ENCODE results near the gene LAPTM5. TPM values are rescaled to one million over a fixed set of nuclear protein-coding genes. Genes with fewer than 3 reads are reported as not detected.

The LAPTM5 gene
- total RNA-seq, 1 donor from 2014 or later: 7.3 TPM

DNA sequence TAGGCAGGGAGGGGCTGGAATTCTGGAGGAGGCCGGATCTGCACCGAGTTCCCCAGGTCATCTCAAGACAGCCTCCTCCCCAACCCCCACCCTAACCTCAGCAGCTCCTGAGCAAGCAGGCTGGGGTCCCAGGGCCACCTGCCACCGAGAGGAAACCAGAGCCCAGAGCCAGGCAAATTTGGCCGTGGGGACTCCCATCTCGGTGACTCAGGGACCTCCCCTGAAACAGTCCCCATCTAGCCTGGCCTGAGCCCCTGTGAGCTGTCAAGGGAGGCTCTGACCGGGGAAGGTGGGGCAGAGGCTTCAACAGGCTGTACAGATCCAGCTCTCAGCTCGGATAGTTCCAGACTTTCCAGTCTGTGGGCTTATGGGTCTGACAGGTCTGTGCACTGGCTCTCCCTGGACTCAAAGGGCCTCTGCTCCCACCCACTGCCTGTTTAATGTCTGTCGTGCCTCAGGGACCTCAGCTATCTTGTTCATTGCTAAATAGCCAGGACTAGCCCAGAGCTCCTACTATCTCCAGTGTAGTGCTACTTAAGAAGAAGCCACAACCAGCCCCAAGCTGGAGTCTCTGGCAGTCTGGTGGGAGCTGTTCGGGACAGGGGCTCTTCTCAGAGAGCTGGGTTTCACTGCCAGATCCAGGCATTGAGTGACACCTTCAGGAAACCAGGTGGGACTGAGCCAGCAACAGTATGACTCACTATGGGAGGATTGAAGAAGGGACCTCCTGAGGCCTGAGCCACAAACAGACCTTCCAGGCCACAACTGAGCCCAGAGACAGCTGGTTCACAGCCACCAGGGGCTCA lies 59.8 kb downstream of the LAPTM5 start:
- no peaks in the 10 kb centered on the region for H3K9me3 ChIP-seq (ENCODE audit: control insufficient read depth in 3 of 3, low read length in 3 of 3)
- no peak overlapping the region for H3K4me3 ChIP-seq (ENCODE audit: low read length in 3 of 3)
- no peak overlapping the region for H3K27ac ChIP-seq (ENCODE audit: low read depth, low read length)
- H3K9ac ChIP-seq (ENCODE audit: low read depth in 1 of 3, low read length in 3 of 3): no peak overlapping the region
- H3K27me3 ChIP-seq (ENCODE audit: control insufficient read depth in 3 of 3, insufficient read depth in 3 of 3, low read length in 3 of 3): peaks cover 0 to 6% (median 3%) of the 10 kb centered on the region in 3 donors
- peaks cover 7 to 17% (median 12%) of the 10 kb centered on the region in 3 donors for H3K4me1 ChIP-seq (ENCODE audit: control insufficient read depth in 3 of 3, insufficient read depth in 3 of 3, low read length in 3 of 3)
- no peaks in the 10 kb centered on the region for H3K36me3 ChIP-seq (ENCODE audit: control insufficient read depth in 3 of 3, insufficient read depth in 3 of 3, low read length in 3 of 3)

DNA sequence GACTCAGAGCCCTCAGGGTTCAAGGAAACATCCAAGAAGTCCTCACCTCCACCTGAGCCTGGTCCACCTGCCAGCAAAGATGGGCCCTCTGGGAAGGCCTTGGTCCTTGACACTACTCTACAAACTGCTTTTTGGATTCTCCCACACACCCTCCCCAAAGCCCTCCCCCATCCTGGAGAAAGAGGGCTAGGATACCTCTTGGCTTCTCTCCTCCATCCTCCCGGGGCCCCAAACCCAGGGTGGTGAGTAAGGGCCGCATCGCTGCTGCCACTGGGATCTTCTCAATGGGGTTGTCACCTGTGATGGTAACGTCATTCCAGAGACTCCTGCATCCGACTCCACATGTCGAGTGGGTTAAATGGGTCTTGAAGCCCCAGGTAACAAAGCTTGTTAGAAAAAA lies 60.7 kb downstream of the LAPTM5 start:
- peaks cover 3 to 13% (median 5%) of the 10 kb centered on the region in 3 donors for H3K27me3 ChIP-seq (ENCODE audit: control insufficient read depth in 3 of 3, insufficient read depth in 3 of 3, low read length in 3 of 3)
- no peak overlapping the region for H3K27ac ChIP-seq (ENCODE audit: low read depth, low read length)
- H3K36me3 ChIP-seq (ENCODE audit: control insufficient read depth in 3 of 3, insufficient read depth in 3 of 3, low read length in 3 of 3): no peaks in the 10 kb centered on the region
- peaks cover 7 to 17% (median 12%) of the 10 kb centered on the region in 3 donors for H3K4me1 ChIP-seq (ENCODE audit: control insufficient read depth in 3 of 3, insufficient read depth in 3 of 3, low read length in 3 of 3)
- H3K9me3 ChIP-seq (ENCODE audit: control insufficient read depth in 3 of 3, low read length in 3 of 3): no peaks in the 10 kb centered on the region
- no peak overlapping the region for H3K9ac ChIP-seq (ENCODE audit: low read depth in 1 of 3, low read length in 3 of 3)
- no peak overlapping the region for H3K4me3 ChIP-seq (ENCODE audit: low read length in 3 of 3)

DNA sequence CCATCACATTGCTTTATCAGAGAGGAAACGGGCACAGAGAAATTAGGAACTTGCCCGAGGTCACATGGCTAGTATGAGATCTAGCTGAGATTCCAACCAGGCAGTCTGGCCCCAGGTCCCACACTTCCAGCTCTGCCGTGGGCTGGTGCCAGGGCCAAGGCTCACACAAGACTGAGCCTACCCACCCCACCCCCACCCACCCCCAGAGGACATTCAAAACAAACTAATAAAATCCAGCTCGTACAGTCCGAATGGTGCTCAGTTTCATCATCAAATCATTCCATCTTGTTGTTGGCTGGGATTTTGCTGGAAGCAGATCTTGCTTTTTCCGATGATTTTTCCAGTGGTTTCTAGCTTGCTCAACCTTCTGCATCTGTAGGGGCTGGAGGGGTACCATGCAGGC lies 62.1 kb downstream of the LAPTM5 start:
- Histone ChIP-seq H3K4me1 (ENCODE audit: control insufficient read depth in 3 of 3, insufficient read depth in 3 of 3, low read length in 3 of 3) (peaks cover 6 to 17% (median 7%) of the 10 kb centered on the region in 3 donors), H3K36me3 (ENCODE audit: control insufficient read depth in 3 of 3, insufficient read depth in 3 of 3, low read length in 3 of 3) (no peaks in the 10 kb centered on the region), H3K27ac (ENCODE audit: low read depth, low read length) (no peak overlapping the region), H3K4me3 (ENCODE audit: low read length in 3 of 3) (no peak overlapping the region), H3K9me3 (ENCODE audit: control insufficient read depth in 3 of 3, low read length in 3 of 3) (no peaks in the 10 kb centered on the region), H3K9ac (ENCODE audit: low read depth in 1 of 3, low read length in 3 of 3) (no peak overlapping the region), H3K27me3 (ENCODE audit: control insufficient read depth in 3 of 3, insufficient read depth in 3 of 3, low read length in 3 of 3) (peaks cover 3 to 19% (median 5%) of the 10 kb centered on the region in 3 donors)

GRCh38 chr1:30694280-30695175 lies 63.0 kb downstream of the LAPTM5 start:
- Histone ChIP-seq H3K9ac (ENCODE audit: low read depth in 1 of 3, low read length in 3 of 3) (no peak overlapping the region), H3K4me1 (ENCODE audit: control insufficient read depth in 3 of 3, insufficient read depth in 3 of 3, low read length in 3 of 3) (peaks cover 6 to 15% (median 7%) of the 10 kb centered on the region in 3 donors), H3K27me3 (ENCODE audit: control insufficient read depth in 3 of 3, insufficient read depth in 3 of 3, low read length in 3 of 3) (peaks cover 5 to 19% (median 6%) of the 10 kb centered on the region in 3 donors), H3K27ac (ENCODE audit: low read depth, low read length) (no peak overlapping the region), H3K36me3 (ENCODE audit: control insufficient read depth in 3 of 3, insufficient read depth in 3 of 3, low read length in 3 of 3) (no peaks in the 10 kb centered on the region), H3K9me3 (ENCODE audit: control insufficient read depth in 3 of 3, low read length in 3 of 3) (no peaks in the 10 kb centered on the region), H3K4me3 (ENCODE audit: low read length in 3 of 3) (no peak overlapping the region)

GRCh38 chr1:30693822-30694221 lies 63.8 kb downstream of the LAPTM5 start:
- Histone ChIP-seq H3K36me3 (ENCODE audit: control insufficient read depth in 3 of 3, insufficient read depth in 3 of 3, low read length in 3 of 3) (no peaks in the 10 kb centered on the region), H3K9ac (ENCODE audit: low read depth in 1 of 3, low read length in 3 of 3) (no peak overlapping the region), H3K4me1 (ENCODE audit: control insufficient read depth in 3 of 3, insufficient read depth in 3 of 3, low read length in 3 of 3) (peaks cover 6 to 15% (median 7%) of the 10 kb centered on the region in 3 donors), H3K27me3 (ENCODE audit: control insufficient read depth in 3 of 3, insufficient read depth in 3 of 3, low read length in 3 of 3) (peaks cover 5 to 23% (median 11%) of the 10 kb centered on the region in 3 donors), H3K27ac (ENCODE audit: low read depth, low read length) (no peak overlapping the region), H3K9me3 (ENCODE audit: control insufficient read depth in 3 of 3, low read length in 3 of 3) (no peaks in the 10 kb centered on the region), H3K4me3 (ENCODE audit: low read length in 3 of 3) (no peak overlapping the region)

- no peaks in the 10 kb centered on the region for H3K36me3 ChIP-seq (ENCODE audit: control insufficient read depth in 3 of 3, insufficient read depth in 3 of 3, low read length in 3 of 3)
- H3K9ac ChIP-seq (ENCODE audit: low read depth in 1 of 3, low read length in 3 of 3): no peak overlapping the region
- peaks cover 5 to 24% (median 12%) of the 10 kb centered on the region in 3 donors for H3K27me3 ChIP-seq (ENCODE audit: control insufficient read depth in 3 of 3, insufficient read depth in 3 of 3, low read length in 3 of 3)
- H3K4me3 ChIP-seq (ENCODE audit: low read length in 3 of 3): no peak overlapping the region
- no peaks in the 10 kb centered on the region for H3K9me3 ChIP-seq (ENCODE audit: control insufficient read depth in 3 of 3, low read length in 3 of 3)
- H3K27ac ChIP-seq (ENCODE audit: low read depth, low read length): no peak overlapping the region
- peaks cover 4 to 12% (median 6%) of the 10 kb centered on the region in 3 donors for H3K4me1 ChIP-seq (ENCODE audit: control insufficient read depth in 3 of 3, insufficient read depth in 3 of 3, low read length in 3 of 3)
Measured at GRCh38 chr1:30693366-30693765, 64.2 kb downstream of the LAPTM5 start.

DNA sequence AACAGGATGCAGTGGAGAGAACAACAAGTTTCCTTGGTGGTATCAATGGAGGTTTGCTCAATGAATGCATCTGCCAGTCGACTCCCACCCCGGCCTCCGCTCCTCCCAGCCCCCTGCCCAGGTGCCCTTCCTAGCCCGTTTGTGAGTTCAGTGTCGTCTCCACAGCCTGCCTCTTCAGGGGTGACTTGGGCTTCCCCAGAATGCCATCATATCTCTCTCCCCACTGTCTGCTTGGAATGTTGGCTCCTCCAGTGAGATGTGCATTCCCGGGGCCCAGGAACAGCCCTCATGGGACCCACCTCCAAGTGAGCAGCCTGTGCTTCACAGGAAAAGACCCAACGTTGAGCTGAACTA lies 64.6 kb downstream of the LAPTM5 start:
- Histone ChIP-seq H3K4me3 (ENCODE audit: low read length in 3 of 3) (no peak overlapping the region), H3K27me3 (ENCODE audit: control insufficient read depth in 3 of 3, insufficient read depth in 3 of 3, low read length in 3 of 3) (peaks cover 5 to 24% (median 12%) of the 10 kb centered on the region in 3 donors), H3K4me1 (ENCODE audit: control insufficient read depth in 3 of 3, insufficient read depth in 3 of 3, low read length in 3 of 3) (peaks cover 0 to 10% (median 6%) of the 10 kb centered on the region in 3 donors), H3K27ac (ENCODE audit: low read depth, low read length) (no peak overlapping the region), H3K9ac (ENCODE audit: low read depth in 1 of 3, low read length in 3 of 3) (no peak overlapping the region), H3K9me3 (ENCODE audit: control insufficient read depth in 3 of 3, low read length in 3 of 3) (no peaks in the 10 kb centered on the region), H3K36me3 (ENCODE audit: control insufficient read depth in 3 of 3, insufficient read depth in 3 of 3, low read length in 3 of 3) (no peaks in the 10 kb centered on the region)

DNA sequence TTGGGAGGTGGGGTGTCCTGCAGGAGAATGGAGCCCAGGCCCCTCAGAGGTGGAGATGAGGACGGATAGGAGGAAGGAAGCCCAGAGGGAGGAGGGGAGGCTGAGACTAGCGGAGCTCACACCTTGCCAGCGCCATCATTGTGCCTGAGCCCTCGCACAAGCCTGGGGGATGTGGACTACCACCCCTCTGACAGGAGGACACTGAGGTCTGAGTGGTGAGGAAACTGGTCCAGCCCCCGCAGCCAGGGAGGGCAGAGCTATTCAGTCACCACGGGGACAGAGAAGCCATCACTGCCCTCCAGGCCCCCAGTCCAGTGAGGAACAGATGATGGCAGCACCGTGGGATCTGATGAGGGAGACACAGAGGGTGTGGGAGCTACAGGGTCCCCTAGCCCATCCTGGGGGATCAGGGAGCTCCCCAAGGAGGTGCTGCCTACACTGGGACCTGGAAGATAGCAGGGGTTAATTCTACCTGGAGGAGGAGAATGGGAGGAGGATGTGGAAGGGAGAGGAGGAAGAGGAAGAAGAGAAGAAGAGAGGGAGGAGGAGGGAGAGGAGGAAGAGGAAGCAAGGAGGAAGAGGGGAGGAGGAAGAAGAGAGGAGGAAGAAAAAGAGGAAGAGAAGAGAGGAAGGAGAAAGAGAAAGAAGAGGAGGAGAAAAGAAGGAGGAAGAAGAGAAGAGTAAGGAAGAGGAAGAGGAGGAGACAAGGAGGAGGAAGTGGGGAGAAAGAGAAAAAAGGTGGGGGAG lies 65.2 kb downstream of the LAPTM5 start:
- Histone ChIP-seq H3K9me3 (ENCODE audit: control insufficient read depth in 3 of 3, low read length in 3 of 3) (no peaks in the 10 kb centered on the region), H3K4me3 (ENCODE audit: low read length in 3 of 3) (no peak overlapping the region), H3K27ac (ENCODE audit: low read depth, low read length) (no peak overlapping the region), H3K27me3 (ENCODE audit: control insufficient read depth in 3 of 3, insufficient read depth in 3 of 3, low read length in 3 of 3) (peaks cover 6 to 24% (median 12%) of the 10 kb centered on the region in 3 donors), H3K4me1 (ENCODE audit: control insufficient read depth in 3 of 3, insufficient read depth in 3 of 3, low read length in 3 of 3) (peaks cover 0 to 5% (median 2%) of the 10 kb centered on the region in 3 donors), H3K9ac (ENCODE audit: low read depth in 1 of 3, low read length in 3 of 3) (no peak overlapping the region), H3K36me3 (ENCODE audit: control insufficient read depth in 3 of 3, insufficient read depth in 3 of 3, low read length in 3 of 3) (no peaks in the 10 kb centered on the region)

DNA sequence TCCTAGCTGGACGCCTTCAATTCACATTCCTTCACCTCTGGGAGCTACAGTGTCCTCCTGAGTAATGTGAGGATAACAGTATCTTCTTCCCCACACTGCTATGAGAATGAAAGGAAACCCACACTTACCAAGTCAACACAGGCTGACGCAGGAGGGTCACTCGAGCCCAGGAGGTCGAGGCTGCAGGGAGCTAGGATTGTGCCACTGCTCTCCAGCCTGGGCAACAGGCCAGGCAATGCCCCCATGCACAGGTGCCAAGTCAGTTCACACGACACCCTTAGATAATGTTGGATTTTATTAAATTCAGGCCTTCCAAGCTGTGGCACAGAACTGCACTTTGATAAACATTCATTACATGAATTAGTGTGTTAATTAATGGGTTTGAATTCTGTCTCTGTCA lies 66.1 kb downstream of the LAPTM5 start:
- Histone ChIP-seq H3K9me3 (ENCODE audit: control insufficient read depth in 3 of 3, low read length in 3 of 3) (no peaks in the 10 kb centered on the region), H3K4me3 (ENCODE audit: low read length in 3 of 3) (no peak overlapping the region), H3K9ac (ENCODE audit: low read depth in 1 of 3, low read length in 3 of 3) (no peak overlapping the region), H3K27ac (ENCODE audit: low read depth, low read length) (no peak overlapping the region), H3K27me3 (ENCODE audit: control insufficient read depth in 3 of 3, insufficient read depth in 3 of 3, low read length in 3 of 3) (peaks cover 12 to 26% (median 15%) of the 10 kb centered on the region in 3 donors), H3K4me1 (ENCODE audit: control insufficient read depth in 3 of 3, insufficient read depth in 3 of 3, low read length in 3 of 3) (peaks cover 0 to 5% (median 0%) of the 10 kb centered on the region in 3 donors), H3K36me3 (ENCODE audit: control insufficient read depth in 3 of 3, insufficient read depth in 3 of 3, low read length in 3 of 3) (no peaks in the 10 kb centered on the region)
